CD4-positive, alpha-beta T cell treated with Interleukin-4 for 4 hours (primary cell): Measurements from ENCODE around the gene NCAM2.

Experiments
- DNase-seq: peaks from one replicate; pipeline ENCODE4 v3.0.0-alpha.2; 2020

NCAM2 gene

DNA sequence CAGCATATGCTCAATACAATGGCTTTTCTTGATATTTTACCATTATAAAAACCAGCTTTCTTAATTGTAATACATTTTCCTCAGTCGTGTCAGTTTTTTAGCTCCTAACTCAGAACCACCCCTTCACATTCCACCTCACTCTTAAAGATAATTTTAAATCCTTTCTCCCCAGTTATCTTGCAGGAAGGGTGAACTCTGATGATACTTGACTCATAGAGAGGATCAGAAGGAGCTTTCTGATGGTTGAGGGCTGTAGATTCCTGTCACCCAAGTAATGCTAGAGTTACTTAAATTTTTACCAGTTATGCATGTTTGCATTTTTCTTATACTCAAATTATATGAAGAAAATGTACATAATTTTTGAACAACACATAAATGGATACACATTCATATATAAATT is 233.7 kb downstream of the NCAM2 start:
- no peak for DNase-seq

DNA sequence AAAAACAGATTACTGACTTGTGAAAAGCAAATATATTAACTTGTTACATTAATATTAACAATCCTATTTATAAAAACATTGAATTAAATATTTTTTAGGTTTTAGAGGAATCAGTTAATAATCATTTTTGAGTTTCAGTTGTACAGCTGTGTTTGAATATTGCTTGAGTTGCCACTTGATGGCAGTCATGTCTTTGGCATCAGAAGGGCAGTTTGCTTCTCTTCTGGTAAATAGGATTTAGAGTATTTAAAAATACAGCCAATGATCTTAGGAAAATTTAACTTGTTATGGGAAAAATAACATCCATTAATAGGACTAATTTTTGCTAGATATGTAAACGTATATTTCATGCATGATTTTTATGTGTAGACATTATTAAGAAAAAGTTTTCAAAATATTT is 234.1 kb downstream of the NCAM2 start:
- no peak for DNase-seq

DNA sequence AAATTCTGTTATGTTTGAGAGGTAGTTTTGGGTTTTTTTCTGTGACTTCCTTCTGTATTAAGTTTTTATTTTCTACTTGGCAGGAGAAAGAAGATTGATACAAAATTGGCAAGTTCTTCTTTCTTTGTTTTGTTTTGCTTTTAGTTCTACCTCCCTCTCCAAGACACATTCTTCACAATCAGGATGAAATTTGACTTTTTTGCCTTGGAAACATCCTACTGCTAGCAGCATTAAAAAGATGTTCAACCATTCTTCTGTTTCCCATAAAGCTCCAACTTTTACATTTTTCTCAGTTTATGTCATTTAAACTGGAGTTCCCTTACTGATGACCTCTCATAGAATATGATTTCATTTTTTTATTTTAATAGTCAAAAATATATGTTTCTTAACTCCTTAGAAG is 234.8 kb downstream of the NCAM2 start:
- no peak for DNase-seq

- no peak for DNase-seq
Observed at GRCh38 chr21:21236996-21237395, 238.8 kb downstream of the NCAM2 start.

- no peak for DNase-seq
Observed at GRCh38 chr21:21238629-21239400, 240.6 kb downstream of the NCAM2 start.

DNA sequence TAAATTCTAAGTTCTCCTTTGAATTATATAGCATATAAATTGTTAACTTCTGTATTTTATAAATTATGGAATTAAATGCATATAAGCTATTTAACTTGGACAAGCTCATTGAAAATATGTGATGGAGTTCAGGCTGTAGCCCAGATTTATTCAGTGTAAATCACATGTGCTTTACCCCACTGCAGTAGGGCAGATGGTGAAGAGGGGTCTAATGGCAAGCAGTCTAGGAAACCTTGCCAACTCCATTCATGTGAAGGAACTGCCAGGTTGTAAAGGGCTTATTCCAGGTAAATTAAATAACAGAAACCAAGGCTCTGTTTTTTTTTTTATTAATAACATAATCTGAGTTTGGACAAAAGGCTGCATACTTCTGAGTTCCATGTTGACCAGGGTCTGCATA is 243.2 kb downstream of the NCAM2 start:
- no peak for DNase-seq

DNA sequence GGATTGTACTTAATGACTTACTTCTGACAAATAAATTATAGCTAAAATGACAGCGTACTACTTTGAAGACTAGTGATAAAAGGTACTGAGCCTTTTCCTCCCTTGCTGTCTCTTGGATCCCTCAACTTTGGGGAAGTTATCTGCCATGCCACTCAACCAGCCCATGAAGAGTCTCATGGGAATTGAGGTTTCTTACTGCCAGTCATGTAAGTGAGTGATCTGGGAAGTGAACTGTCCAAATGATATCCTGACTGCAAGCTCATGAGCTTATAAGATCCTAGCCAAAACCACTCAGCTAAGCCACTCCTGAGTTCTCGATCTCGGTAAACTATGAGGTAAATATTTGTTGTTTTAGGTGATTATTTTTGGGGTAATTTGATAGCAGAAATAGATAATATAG is 247.8 kb downstream of the NCAM2 start:
- DNase-seq: no peak

DNA sequence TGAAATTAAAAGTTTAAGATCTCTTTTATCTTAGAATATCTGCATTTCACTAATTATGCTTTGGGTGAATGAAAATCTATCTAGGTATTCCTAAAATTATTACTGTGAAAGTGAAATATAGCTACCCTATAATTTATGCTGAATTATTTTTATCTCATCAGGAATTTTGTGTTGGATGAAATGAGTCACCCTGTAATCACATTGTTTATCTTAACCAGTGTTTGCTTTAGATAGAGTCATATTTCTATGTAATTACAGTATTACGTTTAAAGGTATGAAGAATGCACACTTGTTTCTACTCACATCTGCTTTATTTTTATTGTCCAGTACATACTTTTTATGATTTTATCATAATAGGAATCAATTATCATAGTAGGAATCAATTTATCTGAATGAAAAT is 249.2 kb downstream of the NCAM2 start:
- DNase-seq: no peak

DNA sequence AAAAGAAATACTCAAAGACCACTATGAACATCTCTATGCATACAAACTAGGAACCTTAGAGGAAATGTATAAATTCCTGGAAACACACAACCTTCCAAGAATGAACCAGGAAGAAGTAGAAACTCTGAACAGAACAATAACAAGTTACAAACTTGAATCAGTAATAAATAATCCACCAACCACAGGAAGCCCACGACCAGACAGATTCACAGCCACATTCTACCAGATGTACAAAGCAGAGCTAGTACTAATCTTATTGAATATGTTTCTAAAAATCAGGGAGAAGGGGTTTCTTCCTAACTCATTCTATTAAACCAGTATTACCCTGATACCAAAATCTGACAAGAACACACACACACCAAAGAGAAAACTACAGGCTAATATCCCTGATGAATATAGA is 263.8 kb downstream of the NCAM2 start:
- DNase-seq: no peak

- no peak for DNase-seq
Observed at GRCh38 chr21:21268061-21268471, 269.9 kb downstream of the NCAM2 start.

DNA sequence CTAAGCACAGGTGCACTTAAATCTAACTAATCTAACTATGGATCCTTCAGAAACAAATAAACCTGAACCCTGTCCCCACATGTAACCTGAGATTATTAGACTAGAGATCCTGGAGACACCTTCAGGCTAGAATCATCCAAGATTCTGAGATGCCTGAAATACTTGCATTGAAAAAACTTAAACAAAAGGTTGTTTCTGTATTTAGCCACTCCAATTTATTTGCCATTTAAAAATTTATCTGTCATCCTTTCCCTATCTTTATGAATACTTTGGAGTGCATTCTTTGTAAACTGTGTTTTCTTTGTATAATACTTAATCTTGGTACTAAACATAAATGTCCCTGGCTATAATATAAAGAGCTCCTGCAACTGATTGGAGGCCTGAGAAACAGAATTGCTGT is 270.7 kb downstream of the NCAM2 start:
- DNase-seq: no peak

GRCh38 chr21:21279193-21279901 is 281.1 kb downstream of the NCAM2 start:
- DNase-seq: no peak

DNA sequence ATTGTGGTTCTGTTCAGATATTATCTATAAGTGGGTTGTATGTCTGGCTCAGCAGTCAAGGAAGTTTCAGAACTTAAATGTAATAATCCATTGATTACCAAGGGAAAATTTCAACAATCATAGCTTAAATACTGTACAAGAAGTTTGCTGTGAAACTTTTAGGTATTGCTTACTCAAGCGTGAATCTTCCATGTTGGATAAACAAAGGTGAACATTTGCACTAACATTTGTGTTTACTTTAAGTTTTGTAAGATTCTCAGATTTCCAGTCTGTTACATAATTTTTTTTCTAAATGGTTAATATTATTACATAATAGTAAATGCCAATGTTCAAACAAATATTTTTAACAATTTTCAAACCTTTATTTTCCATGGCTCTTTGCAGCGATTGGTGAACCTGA is 285.6 kb downstream of the NCAM2 start:
- DNase-seq: no peak

- DNase-seq: no peak
Observed at GRCh38 chr21:21286170-21286798, 288.1 kb downstream of the NCAM2 start.

DNA sequence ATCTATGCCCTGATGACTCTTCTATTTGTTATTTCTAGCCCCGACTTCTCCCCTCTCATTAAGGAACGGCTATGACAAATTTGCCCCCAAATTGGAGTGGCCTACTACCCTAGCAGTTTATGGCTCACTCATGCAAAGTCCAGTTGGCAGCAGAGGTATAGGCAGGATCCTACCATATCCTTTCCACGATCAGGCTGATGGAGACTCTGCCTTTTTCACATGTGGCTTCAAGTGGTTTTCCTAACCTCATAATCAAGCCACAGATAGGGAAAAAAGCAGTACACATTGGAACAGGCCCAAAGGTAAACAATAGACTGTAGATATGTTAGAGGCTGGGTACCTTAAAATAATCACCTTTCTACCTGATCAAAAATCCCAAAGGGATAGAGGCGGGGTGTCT is 292.5 kb downstream of the NCAM2 start:
- DNase-seq: no peak

DNA sequence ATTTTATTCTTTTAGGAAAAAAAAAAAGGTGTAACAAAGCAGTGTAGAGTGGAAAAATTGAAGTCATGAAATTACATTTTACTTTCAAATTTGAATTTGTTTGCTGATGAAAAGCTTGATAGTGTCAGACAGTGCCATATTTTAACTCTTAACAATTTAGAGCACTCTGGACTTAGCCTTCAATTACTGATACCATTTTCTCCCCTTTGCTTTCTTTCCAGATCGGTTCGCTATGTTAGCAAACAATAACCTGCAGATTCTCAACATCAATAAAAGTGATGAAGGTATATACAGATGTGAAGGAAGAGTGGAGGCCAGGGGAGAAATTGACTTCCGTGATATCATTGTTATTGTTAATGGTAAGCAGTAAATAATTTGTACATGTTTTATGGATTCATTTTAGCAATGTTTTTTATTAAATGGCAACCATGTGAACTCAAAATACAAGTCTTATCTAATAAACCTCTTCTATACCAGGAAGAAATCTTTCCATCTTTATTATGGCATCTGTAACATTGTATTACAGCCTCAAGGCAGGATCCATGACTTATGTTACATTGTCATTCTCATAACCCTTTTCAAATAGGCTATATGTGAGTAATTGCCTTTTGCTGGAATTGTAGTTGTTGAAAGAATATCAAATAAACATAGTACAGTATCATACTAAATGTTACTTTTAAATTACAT is 293.8 kb downstream of the NCAM2 start:
- DNase-seq: no peak

- no peak for DNase-seq
Observed at GRCh38 chr21:21295303-21295702, 297.1 kb downstream of the NCAM2 start.

DNA sequence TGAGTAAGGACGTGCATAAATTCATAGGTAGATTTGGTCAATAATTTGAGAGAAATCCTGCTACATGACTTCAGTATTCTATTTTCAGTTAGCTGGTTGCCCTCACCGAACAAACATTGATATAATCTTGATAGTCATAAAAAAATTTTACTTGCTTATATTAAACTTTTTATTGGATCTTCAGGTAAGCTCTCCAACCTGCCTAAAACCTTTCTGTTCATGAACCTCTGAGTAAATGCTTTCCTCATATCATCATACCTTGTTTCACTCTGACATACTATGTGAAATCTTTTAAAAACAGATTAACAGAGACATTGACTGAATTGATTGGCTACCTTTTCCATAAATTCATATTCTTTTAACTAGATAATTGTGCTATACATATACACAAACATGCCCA is 299.0 kb downstream of the NCAM2 start:
- no peak for DNase-seq

GRCh38 chr21:21301013-21301412 is 302.8 kb downstream of the NCAM2 start:
- no peak for DNase-seq

DNA sequence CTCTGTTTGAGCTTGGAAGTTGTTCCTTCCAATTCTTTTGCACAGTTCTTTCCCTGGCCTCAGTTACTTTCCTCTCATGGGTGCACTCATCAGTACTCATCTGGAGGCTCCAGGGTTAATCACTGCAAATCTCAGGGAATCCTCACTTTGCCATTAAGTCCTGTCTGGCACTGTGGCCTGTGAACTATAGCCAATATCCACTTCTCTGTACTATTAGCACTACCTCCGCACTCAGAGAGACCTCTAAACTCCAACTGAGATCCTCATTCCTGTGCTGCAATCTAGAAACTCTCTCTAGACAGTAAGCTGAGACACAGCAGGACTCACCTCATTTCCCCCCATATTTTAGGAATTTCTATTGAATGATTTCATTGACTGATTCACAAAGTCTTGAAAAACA is 311.3 kb downstream of the NCAM2 start:
- DNase-seq: no peak

- no peak for DNase-seq
Observed at GRCh38 chr21:21324297-21324696, 326.1 kb downstream of the NCAM2 start.

- DNase-seq: no peak
Observed at GRCh38 chr21:21332492-21332891, 334.3 kb downstream of the NCAM2 start.

- DNase-seq: no peak
Observed at GRCh38 chr21:21341041-21341440, 342.8 kb downstream of the NCAM2 start.

DNA sequence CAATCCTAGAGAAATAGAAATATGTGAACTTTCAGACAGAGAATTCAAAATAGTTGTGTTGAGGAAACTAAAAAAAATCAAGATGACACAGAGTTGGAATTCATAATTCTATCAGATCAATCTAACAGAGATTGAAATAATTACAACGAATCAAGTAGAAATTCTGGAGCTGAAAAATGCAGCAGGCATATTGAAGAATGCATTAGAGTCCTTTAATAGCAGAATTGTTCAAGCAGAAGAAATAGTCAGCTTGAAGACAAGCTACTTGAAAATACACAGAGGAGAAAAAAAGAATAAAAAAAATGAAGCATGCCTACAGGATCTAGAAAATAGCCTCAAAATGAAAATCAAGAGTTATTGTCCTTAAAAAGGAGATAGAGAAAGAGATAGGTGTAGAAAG is 347.1 kb downstream of the NCAM2 start:
- no peak for DNase-seq
